ENCODE results near the gene STX4. TPM values are rescaled to one million over a fixed set of nuclear protein-coding genes. Genes with fewer than 3 reads are reported as not detected.

The STX4 gene
- total RNA-seq, 1 donor, result 15.5 TPM

- DNase-seq (ENCODE audit: low read depth), result no peak
- TF ChIP-seq CTCF (IDR thresholded peaks at IDR 0.05; ENCODE audit: insufficient read depth, low read depth, low read length), result no peak
- no peak overlapping the region for H3K4me3 ChIP-seq (ENCODE audit: low read depth, low read length)
Observed at GRCh38 chr16:31083981-31084380, 50.6 kb downstream of the STX4 start.

GRCh38 chr16:31084584-31085302 lies 51.4 kb downstream of the STX4 start:
- no peak overlapping the region for H3K4me3 ChIP-seq (ENCODE audit: low read depth, low read length)
- TF ChIP-seq CTCF (IDR thresholded peaks at IDR 0.05; ENCODE audit: insufficient read depth, low read depth, low read length), result no peak
- DNase-seq (ENCODE audit: low read depth), result no peak

- no peak overlapping the region for H3K4me3 ChIP-seq (ENCODE audit: low read depth, low read length)
- TF ChIP-seq CTCF (IDR thresholded peaks at IDR 0.05; ENCODE audit: insufficient read depth, low read depth, low read length), result no peak
- no peak for DNase-seq (ENCODE audit: low read depth)
Observed at GRCh38 chr16:31085411-31085810, 52.1 kb downstream of the STX4 start.

GRCh38 chr16:31085873-31086628 lies 52.7 kb downstream of the STX4 start:
- DNase-seq (ENCODE audit: low read depth), result no peak
- no peak for TF ChIP-seq CTCF (IDR thresholded peaks at IDR 0.05; ENCODE audit: insufficient read depth, low read depth, low read length)
- H3K4me3 ChIP-seq (ENCODE audit: low read depth, low read length), result no peak overlapping the region

GRCh38 chr16:31086629-31086906 lies 53.2 kb downstream of the STX4 start:
- TF ChIP-seq CTCF (IDR thresholded peaks at IDR 0.05; ENCODE audit: insufficient read depth, low read depth, low read length), result no peak
- H3K4me3 ChIP-seq (ENCODE audit: low read depth, low read length), result no peak overlapping the region
- no peak for DNase-seq (ENCODE audit: low read depth)

GRCh38 chr16:31087481-31087880 lies 54.1 kb downstream of the STX4 start:
- no peak overlapping the region for H3K4me3 ChIP-seq (ENCODE audit: low read depth, low read length)
- no peak for TF ChIP-seq CTCF (IDR thresholded peaks at IDR 0.05; ENCODE audit: insufficient read depth, low read depth, low read length)
- no peak for DNase-seq (ENCODE audit: low read depth)

Data from fibroblast of villous mesenchyme (primary cell).